K562 (cell line): ENCODE results near the gene TEX47. TPM values are rescaled to one million over a fixed set of nuclear protein-coding genes. Genes with fewer than 3 reads are reported as not detected.

Experiments used
- ATAC-seq: fragments of 200-7000 bp; cut with Tn5 transposase; 3 replicates; pipeline ENCODE4 v1.9.1; 2020; ENCODE audit warnings: moderate library complexity
- BruUV-seq: library from RNA; stranded (reverse); fragments of 400-500 nt; replicated peaks from 2 replicates; lab custom pipeline; 2021; lab: Mats Ljungman, UMichigan
- CTCF ChIA-PET: fragments of 300-600 bp; formaldehyde crosslinking; extraction: SDS; loops from one replicate; lab custom pipeline; 2021; ENCODE audit warnings: low intra/inter-chr PET ratio; lab: Yijun Ruan, JAX
- POLR2A ChIA-PET: fragments of 300-600, 350-650 bp; sonication (Branson Sonifier 250); formaldehyde crosslinking; extraction: SDS; loops from one replicate; lab custom pipeline; 2021; ENCODE audit warnings: antibody characterized with exemption, inconsistent platforms; lab: Yijun Ruan, JAX
- DNase-seq, 4 experiments: peaks; one replicate each; pipeline versions ENCODE4 v3.0.0 to v3.0.0-alpha.2; 2011 to 2018; ENCODE audit warnings: low spot score in 3 of 4, mixed read lengths in 3 of 4; ENCODE audit errors: extremely low read depth in 1 of 4
- FAIRE-seq: peaks from 2 replicates; lab custom pipeline; 2011; peaks lifted over from hg19 to GRCh38; lab: Jason Lieb, UNC
- H2AFZ ChIP-seq: 2 replicates; pipeline ENCODE4 v1.6.0; 2011; ENCODE audit warnings: low read depth, low read length, control low read depth, inconsistent platforms
- H3K27ac ChIP-seq: fragments of 200-600 bp; 3 replicates; pipeline ENCODE4 v1.8.0; 2011; ENCODE audit warnings: low read depth, mild to moderate bottlenecking, control low read depth, inconsistent platforms, low read length, moderate library complexity, mixed read lengths; ENCODE audit errors: extremely low read depth
- H3K27me3 ChIP-seq, 2 experiments: fragments of 300-600 bp in 1 of 2; 2 replicates in 1 of 2; 3 replicates in 1 of 2; pipeline versions ENCODE4 v1.6.0 to v1.8.0; 2011; ENCODE audit warnings: inconsistent platforms in 2 of 2, low read length in 2 of 2, mild to moderate bottlenecking in 1 of 2, mixed read lengths in 1 of 2, moderate library complexity in 1 of 2; ENCODE audit not compliant: control insufficient read depth in 2 of 2, insufficient read depth in 2 of 2
- H3K36me3 ChIP-seq: fragments of 300-600 bp; 3 replicates; pipeline ENCODE4 v1.8.0; 2011; ENCODE audit warnings: mild to moderate bottlenecking, low read length, inconsistent platforms; ENCODE audit not compliant: control insufficient read depth, insufficient read depth
- H3K4me1 ChIP-seq, 2 experiments: fragments of 200-600 bp in 1 of 2; replicated peaks in 1 of 2; 2 replicates in 1 of 2; 3 replicates in 1 of 2; pipeline versions ENCODE4 v1.5.1 to v1.8.0; 2011; ENCODE audit warnings: inconsistent platforms in 2 of 2, low read length in 2 of 2, mild to moderate bottlenecking in 1 of 2, mixed read lengths in 1 of 2, moderate library complexity in 1 of 2; ENCODE audit not compliant: control insufficient read depth in 2 of 2, insufficient read depth in 2 of 2
- H3K4me2 ChIP-seq: 2 replicates; pipeline ENCODE4 v1.6.1; 2011; ENCODE audit warnings: low read length, control low read depth, inconsistent platforms, mixed read lengths; ENCODE audit not compliant: insufficient read depth
- H3K4me3 ChIP-seq: fragments of 200-600 bp; sonication (generic), shearing (Covaris generic); 2 replicates; pipeline ENCODE4 v1.5.1; 2016; ENCODE audit warnings: control low read depth, inconsistent platforms
- H3K79me2 ChIP-seq: fragments of 200-600 bp; 3 replicates; pipeline ENCODE4 v1.8.0; 2011; ENCODE audit warnings: low read length, inconsistent platforms; ENCODE audit not compliant: control insufficient read depth, insufficient read depth
- H3K9ac ChIP-seq, 2 experiments: 2 replicates each; pipeline versions ENCODE4 v1.6.0 to v1.6.1; 2011; ENCODE audit warnings: low read depth in 2 of 2, low read length in 2 of 2, control low read depth in 1 of 2, inconsistent platforms in 1 of 2, mild to moderate bottlenecking in 1 of 2, mixed read lengths in 1 of 2; ENCODE audit not compliant: insufficient read depth in 1 of 2
- H3K9me1 ChIP-seq: one replicate; pipeline ENCODE4 v1.6.0; 2011; ENCODE audit warnings: inconsistent platforms, mild to moderate bottlenecking, low read length, moderate library complexity; ENCODE audit not compliant: control insufficient read depth, insufficient read depth
- H3K9me3 ChIP-seq: replicated peaks from 2 replicates; pipeline ENCODE4 v1.5.1; 2011; ENCODE audit warnings: low read depth, low read length, inconsistent platforms; ENCODE audit not compliant: control insufficient read depth, insufficient read depth
- H4K20me1 ChIP-seq: replicated peaks from 2 replicates; pipeline ENCODE4 v1.6.1; 2011; ENCODE audit warnings: low read length, inconsistent platforms, mixed read lengths; ENCODE audit not compliant: control insufficient read depth, insufficient read depth
- DIDO1 ChIP-seq: fragments of 450-650 bp; IDR thresholded peaks from 2 replicates; pipeline ENCODE4 v1.6.1; 2016; ENCODE audit warnings: low read depth, missing biosample characterization, missing genetic modification characterization
- EHMT2 ChIP-seq: fragments of 450-650 bp; IDR thresholded peaks from 2 replicates; pipeline ENCODE4 v1.6.1; 2018; ENCODE audit warnings: antibody characterized with exemption
- PTRF ChIP-seq: fragments of 450-650 bp; IDR thresholded peaks from 2 replicates; pipeline ENCODE4 v1.6.1; 2016; ENCODE audit warnings: mild to moderate bottlenecking, missing genetic modification characterization, missing compliant biosample characterization
- RAD21 ChIP-seq, 2 experiments: fragments of 250-450 bp in 1 of 2; fragments of 450-650 bp in 1 of 2; sonication (Bioruptor Pico) in 1 of 2; formaldehyde crosslinking in 1 of 2; IDR thresholded peaks in 1 of 2; conservative IDR thresholded peaks in 1 of 2; 2 replicates each; pipeline versions ENCODE4 v1.4.0 to v1.8.0; 2020 to 2022; ENCODE audit warnings: mild to moderate bottlenecking in 2 of 2, moderate library complexity in 1 of 2
- SAP30 ChIP-seq: fragments of 200-600 bp; sonication (generic); IDR thresholded peaks from 2 replicates; pipeline ENCODE4 v1.6.1; 2012; ENCODE audit warnings: borderline replicate concordance, low read depth, mild to moderate bottlenecking, moderate library complexity, low read length, control low read depth, inconsistent platforms; ENCODE audit not compliant: insufficient read depth, poor library complexity, severe bottlenecking
- ZFPM2 ChIP-seq: fragments of 250-450 bp; sonication (Bioruptor Pico); IDR thresholded peaks from 2 replicates; pipeline ENCODE4 v1.5.1; 2022; ENCODE audit warnings: mild to moderate bottlenecking
- WGBS: fragments of 100-300 bp; shearing (Covaris generic); methylation state at CpG from one replicate; pipeline ENCODE4 v1.1.6; 2016; ENCODE audit warnings: low coverage, mixed read lengths; ENCODE audit not compliant: insufficient coverage; ENCODE audit errors: missing lambda C conversion rate; 5-methylcytosine and 5-hydroxymethylcytosine counted together
- in situ Hi-C: fragments of 300-500 bp; cut with MboI; formaldehyde crosslinking; loops from 4 replicates; pipeline ENCODE4 v1.15.0; 2018; ENCODE audit warnings: inconsistent platforms, mixed read lengths
- intact Hi-C: fragments of 100-400 bp; cut with micrococcal nuclease; formaldehyde crosslinking; loops from 2 replicates; pipeline ENCODE4 v1.14.2; 2022
- polyA plus RNA-seq, 8 experiments: library from polyadenylated mRNA; depleted of rRNA in 4 of 8; stranded (reverse) in 5 of 8; unstranded in 3 of 8; fragments of >200 nt; fragmentation: Nextera tagmentation in 2 of 8; fragmentation: Illumina TruSeq in 1 of 8; extraction: Ambion mirVana in 2 of 8; extraction: Trizol in 1 of 8; gene quantifications; 2 replicates each; pipeline versions ENCODE4 v1.2.1 to v1.2.3, GENCODE V29; 2011 to 2014; ENCODE audit warnings: inconsistent platforms in 1 of 8, missing spikeins in 1 of 8
- total RNA-seq, 7 experiments: library from RNA; depleted of rRNA in 6 of 7; stranded (reverse); fragments of >200 nt in 6 of 7; fragmentation: Illumina TruSeq in 2 of 7; extraction: Trizol in 2 of 7; gene quantifications; 2 replicates each; pipeline versions ENCODE4 v1.2.1 to v1.2.3, GENCODE V29; 2011 to 2021; ENCODE audit warnings: low replicate concordance in 1 of 7
- TF ChIP-seq, protein P1 (sequence below), 2 experiments: fragments of 450-650 bp in 1 of 2; sonication (generic) in 1 of 2; formaldehyde crosslinking in 1 of 2; IDR thresholded peaks; 2 replicates each; pipeline versions ENCODE4 v1.7.1 to v1.9.0; 2016 to 2022; ENCODE audit warnings: inconsistent platforms in 1 of 2, mild to moderate bottlenecking in 1 of 2, missing genetic modification reagents in 1 of 2

TEX47 gene
- total and polyA plus RNA-seq, 9 of the 15 experiments (the other 6 are each of a cell fraction or from before 2014, with no cell fraction given) = not detected

DNA sequence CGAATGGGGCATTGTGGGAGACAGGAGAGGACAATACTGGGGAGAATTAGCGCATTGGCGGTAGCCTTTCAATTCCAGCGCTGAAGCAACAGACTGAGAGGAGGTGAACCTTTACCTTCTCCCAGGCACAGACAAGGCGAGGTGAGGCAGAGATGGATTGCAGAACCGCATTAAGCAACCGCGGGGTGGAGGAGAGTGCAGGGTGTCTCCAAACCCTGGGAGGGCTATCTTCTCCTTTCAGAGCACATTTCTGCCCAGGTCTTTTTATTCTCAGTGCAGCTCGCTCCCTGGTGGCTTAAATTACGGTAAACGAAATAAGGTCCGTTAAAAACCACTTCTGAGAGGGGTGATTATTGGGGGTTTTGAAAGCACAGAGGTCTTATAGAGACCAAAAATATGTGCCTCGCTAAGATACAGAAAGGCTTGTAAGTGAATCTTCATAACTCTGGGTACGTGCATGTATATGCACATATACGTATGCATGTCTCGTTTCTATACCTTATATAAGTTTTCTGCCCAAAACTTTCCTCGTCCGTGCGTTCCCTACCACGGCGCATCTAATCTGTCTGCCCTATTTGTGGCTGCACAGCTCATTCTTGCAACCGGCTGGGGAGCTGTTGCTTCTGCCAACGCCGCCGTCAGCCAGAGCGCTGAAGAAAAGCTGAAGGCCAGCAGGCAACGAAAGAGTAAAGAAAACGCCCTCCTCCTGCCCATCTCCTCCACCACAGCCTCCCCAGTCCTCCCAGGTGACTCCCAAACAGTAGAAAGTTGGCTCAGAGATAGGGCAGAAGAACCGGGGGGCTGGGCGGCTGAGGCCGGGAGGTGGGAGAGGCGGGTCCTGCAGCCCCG, 36.9 kb downstream of the TEX47 start:
- Histone ChIP-seq H4K20me1 (no peaks in the 10 kb centered on the region), H2AFZ (peak overlapping the region; percentile 69), H3K9ac (peak overlapping the region in 1 of 2 experiments; percentile 91; a peak in 2 of 4 replicates), H3K79me2 (no peaks in the 10 kb centered on the region), H3K27me3 (no peaks in the 10 kb centered on the region), H3K36me3 (no peaks in the 10 kb centered on the region), H3K9me3 (no peaks in the 10 kb centered on the region), H3K27ac (no peak overlapping the region), H3K4me3 (peak overlapping the region; percentile 45), H3K4me1 (peaks cover 3 to 12% of the 10 kb centered on the region in 2 experiments; a peak in 4 of 5 replicates), H3K4me2 (peak overlapping the region; percentile 74), H3K9me1 (no peaks in the 10 kb centered on the region)
- intact Hi-C loops = loop anchor here (1.0 kb wide), 1 partner anchor 212 kb away; no protein-coding TSS in a partner anchor
- BruUV-seq = no TSS peak
- in situ Hi-C loops = no loop called here
- 1% methylated on average over 31 of the region's 33 CpGs for WGBS
- FAIRE-seq (no peak), ATAC-seq (peak; percentile 71), DNase-seq (peak in 2 of 4 experiments; percentile 16 to 44)
- CTCF ChIA-PET = no interaction called here
- POLR2A ChIA-PET = interaction anchor here (0.5 to 1.0 kb wide), 2 partner anchors 33 to 106 kb away, joined by 3 to 4 read pairs; no protein-coding TSS in a partner anchor
- TF ChIP-seq PTRF (tag) (no peak), RAD21 (CRISPR knock-in tag; conservative IDR thresholded peaks at IDR 0.05 in 1 of 2, IDR thresholded peaks at IDR 0.05 in 1 of 2) (peak; percentile 35 to 39), ZFPM2 (CRISPR knock-in tag) (no peak), DIDO1 (tag) (no peak), SAP30 (peak; percentile 54), EHMT2 (no peak)
- TF ChIP-seq, protein P1, sequence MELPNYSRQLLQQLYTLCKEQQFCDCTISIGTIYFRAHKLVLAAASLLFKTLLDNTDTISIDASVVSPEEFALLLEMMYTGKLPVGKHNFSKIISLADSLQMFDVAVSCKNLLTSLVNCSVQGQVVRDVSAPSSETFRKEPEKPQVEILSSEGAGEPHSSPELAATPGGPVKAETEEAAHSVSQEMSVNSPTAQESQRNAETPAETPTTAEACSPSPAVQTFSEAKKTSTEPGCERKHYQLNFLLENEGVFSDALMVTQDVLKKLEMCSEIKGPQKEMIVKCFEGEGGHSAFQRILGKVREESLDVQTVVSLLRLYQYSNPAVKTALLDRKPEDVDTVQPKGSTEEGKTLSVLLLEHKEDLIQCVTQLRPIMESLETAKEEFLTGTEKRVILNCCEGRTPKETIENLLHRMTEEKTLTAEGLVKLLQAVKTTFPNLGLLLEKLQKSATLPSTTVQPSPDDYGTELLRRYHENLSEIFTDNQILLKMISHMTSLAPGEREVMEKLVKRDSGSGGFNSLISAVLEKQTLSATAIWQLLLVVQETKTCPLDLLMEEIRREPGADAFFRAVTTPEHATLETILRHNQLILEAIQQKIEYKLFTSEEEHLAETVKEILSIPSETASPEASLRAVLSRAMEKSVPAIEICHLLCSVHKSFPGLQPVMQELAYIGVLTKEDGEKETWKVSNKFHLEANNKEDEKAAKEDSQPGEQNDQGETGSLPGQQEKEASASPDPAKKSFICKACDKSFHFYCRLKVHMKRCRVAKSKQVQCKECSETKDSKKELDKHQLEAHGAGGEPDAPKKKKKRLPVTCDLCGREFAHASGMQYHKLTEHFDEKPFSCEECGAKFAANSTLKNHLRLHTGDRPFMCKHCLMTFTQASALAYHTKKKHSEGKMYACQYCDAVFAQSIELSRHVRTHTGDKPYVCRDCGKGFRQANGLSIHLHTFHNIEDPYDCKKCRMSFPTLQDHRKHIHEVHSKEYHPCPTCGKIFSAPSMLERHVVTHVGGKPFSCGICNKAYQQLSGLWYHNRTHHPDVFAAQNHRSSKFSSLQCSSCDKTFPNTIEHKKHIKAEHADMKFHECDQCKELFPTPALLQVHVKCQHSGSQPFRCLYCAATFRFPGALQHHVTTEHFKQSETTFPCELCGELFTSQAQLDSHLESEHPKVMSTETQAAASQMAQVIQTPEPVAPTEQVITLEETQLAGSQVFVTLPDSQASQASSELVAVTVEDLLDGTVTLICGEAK (IDR thresholded peaks at IDR 0.05) = 0 out of 2 replicates have a peak, but pooled peaks have one; percentile 11
- TF ChIP-seq, protein P1 (CRISPR knock-in tag; IDR thresholded peaks at IDR 0.05) = no peak
